Measurements from ENCODE around the gene MARVELD3. TPM values are rescaled to one million over a fixed set of nuclear protein-coding genes. Genes with fewer than 3 reads are reported as not detected.

The MARVELD3 gene
- total RNA-seq, 3 donors from 2014 or later, result 46.9 to 108 (median 85.8) TPM

DNA sequence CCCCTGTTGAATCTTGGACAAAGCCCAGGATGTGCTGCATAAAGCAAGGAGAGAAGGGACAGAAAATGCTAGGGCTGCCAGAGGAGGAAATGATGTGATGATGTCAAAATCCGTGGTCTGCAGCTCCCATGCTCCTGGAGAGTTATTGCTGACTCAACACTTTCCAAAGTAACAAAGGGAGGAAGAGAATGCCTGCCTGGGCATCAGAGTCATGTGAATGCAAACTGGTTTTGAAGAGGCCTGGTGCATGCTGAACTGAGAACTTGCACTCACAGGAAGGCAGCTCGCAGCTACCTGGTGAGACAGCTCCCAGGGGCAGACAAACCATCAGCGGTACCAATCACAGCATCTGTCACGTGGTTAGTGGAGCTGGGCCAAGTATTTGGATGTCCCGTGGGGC, 2.8 kb downstream of the MARVELD3 start:
- ATAC-seq (no peak), DNase-seq (peak in 1 of 3 donors; percentile 9)

DNA sequence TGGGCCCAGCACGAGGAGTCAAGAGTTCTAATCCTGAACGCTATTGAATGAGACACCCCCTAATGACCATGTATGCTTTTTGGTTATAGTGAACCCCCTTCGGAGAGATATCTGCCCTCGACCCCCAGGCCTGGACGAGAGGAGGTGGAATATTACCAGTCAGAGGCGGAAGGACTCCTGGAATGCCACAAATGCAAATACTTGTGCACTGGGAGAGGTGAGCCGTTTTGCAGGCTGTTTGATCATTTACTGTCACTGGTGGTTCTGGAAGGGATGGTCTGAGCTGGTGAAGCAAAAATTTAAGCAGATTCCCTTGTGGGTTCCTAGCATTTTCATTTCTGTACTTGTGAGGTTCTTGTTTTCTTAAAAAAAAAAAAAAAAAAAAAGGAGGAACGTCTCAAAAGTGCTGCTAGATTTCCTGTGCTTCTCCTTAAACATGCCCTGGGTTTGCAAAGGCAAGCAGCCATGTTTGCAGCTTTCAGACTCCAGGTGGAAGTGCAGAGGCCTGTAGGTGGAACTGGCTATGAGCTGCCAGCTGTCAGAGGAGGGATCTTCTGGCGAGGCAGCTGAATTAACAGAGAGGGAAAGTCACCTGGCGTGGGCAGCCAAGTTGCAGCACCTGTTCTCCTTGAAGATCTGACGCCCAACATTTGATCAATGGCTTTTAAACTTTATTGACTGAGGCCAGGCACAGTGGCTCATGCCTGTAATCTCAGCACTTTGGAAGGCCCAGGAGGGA, 3.5 kb downstream of the MARVELD3 start:
- peaks cover 8% of the 10 kb centered on the region for H3K4me1 ChIP-seq (ENCODE audit: low read depth)
- TF ChIP-seq, protein P1, sequence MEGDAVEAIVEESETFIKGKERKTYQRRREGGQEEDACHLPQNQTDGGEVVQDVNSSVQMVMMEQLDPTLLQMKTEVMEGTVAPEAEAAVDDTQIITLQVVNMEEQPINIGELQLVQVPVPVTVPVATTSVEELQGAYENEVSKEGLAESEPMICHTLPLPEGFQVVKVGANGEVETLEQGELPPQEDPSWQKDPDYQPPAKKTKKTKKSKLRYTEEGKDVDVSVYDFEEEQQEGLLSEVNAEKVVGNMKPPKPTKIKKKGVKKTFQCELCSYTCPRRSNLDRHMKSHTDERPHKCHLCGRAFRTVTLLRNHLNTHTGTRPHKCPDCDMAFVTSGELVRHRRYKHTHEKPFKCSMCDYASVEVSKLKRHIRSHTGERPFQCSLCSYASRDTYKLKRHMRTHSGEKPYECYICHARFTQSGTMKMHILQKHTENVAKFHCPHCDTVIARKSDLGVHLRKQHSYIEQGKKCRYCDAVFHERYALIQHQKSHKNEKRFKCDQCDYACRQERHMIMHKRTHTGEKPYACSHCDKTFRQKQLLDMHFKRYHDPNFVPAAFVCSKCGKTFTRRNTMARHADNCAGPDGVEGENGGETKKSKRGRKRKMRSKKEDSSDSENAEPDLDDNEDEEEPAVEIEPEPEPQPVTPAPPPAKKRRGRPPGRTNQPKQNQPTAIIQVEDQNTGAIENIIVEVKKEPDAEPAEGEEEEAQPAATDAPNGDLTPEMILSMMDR (IDR thresholded peaks at IDR 0.05), result no peak
- H3K4me3 ChIP-seq, result no peak overlapping the region
- no peaks in the 10 kb centered on the region for H3K36me3 ChIP-seq (ENCODE audit: low read depth)
- DNase-seq (peak in 2 of 3 donors; percentile 49 to 63), ATAC-seq (peak; percentile 13)
- intact Hi-C loops (cut with DNase I, micrococcal nuclease), result no loop called here
- no peaks in the 10 kb centered on the region for H3K9me3 ChIP-seq

More for the DNA sequence above, 2.8 kb downstream of the MARVELD3 start:
- TF ChIP-seq, protein P1 (IDR thresholded peaks at IDR 0.05), result no peak
- peaks cover 8% of the 10 kb centered on the region for H3K4me1 ChIP-seq (ENCODE audit: low read depth)
- no peaks in the 10 kb centered on the region for H3K36me3 ChIP-seq (ENCODE audit: low read depth)
- intact Hi-C loops (cut with DNase I, micrococcal nuclease), result no loop called here
- no peaks in the 10 kb centered on the region for H3K9me3 ChIP-seq
- no peak overlapping the region for H3K4me3 ChIP-seq

DNA sequence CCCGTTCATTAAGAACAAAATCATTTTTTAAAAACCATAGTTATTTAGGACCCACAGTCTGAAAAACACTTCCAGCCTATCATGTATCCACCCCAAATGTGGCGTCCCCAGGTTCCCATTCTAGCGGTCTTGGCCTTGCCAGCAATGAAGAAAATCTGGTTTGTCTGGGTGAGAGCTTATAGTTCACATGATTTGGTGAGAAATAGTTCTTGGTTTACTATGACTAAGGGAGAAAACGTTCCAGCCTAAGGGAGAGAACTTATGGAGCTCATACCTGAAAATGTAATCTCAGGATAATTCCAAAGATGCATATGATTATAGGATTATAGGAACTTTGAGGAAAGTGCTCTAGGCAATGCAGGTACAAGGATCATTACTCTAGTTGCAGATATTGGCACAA, 4.8 kb downstream of the MARVELD3 start:
- intact Hi-C loops (cut with DNase I, micrococcal nuclease), result no loop called here
- ATAC-seq (no peak), DNase-seq (no peak)
- no peak overlapping the region for H3K4me3 ChIP-seq
- H3K36me3 ChIP-seq (ENCODE audit: low read depth), result no peaks in the 10 kb centered on the region
- no peaks in the 10 kb centered on the region for H3K9me3 ChIP-seq
- H3K4me1 ChIP-seq (ENCODE audit: low read depth), result peaks cover 8% of the 10 kb centered on the region
- TF ChIP-seq, protein P1 (IDR thresholded peaks at IDR 0.05), result no peak

DNA sequence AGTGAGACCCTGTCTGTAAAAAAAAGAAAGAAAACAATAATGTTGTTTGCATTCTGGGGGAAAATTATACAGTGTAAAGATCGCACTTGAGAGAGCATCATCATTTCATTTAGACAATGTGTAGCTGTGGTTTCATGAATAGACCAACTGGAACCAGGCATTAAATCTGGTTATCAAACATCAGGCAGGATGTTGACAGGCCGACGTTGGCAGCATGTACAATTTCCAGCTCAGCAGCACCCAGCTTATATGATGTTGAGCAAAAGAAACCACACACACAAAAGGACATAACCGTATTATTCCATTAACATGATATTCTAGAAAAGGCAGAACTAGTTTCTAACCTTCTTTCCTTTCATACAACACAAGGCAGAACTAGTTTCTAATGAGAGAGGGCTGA, 5.8 kb downstream of the MARVELD3 start:
- Histone ChIP-seq H3K4me1 (ENCODE audit: low read depth) (peaks cover 8% of the 10 kb centered on the region), H3K9me3 (no peaks in the 10 kb centered on the region), H3K4me3 (no peak overlapping the region), H3K36me3 (ENCODE audit: low read depth) (no peaks in the 10 kb centered on the region)
- no peak for ATAC-seq
- TF ChIP-seq, protein P1 (IDR thresholded peaks at IDR 0.05), result no peak
- DNase-seq, result no peak
- intact Hi-C loops (cut with DNase I, micrococcal nuclease), result no loop called here

DNA sequence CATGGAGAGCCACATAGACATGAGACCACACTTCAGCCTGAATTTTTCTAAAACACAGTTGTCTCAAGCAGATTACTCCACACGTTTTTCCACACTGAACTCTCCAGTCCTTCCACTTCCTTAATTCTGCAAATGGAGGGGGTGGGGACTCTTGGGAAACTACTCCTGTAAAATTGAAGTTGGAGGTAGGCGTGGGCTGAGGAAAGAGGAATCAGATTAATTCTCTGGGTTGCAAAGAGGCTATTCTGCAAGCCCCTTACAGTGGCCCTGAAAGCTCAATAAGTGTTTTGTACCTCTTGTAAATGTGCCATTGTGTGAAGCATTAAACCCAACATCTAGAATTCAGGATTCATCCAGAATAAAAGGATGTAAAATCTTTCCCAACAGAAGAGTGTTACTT, 9.6 kb downstream of the MARVELD3 start:
- ATAC-seq, result no peak
- intact Hi-C loops (cut with DNase I, micrococcal nuclease), result no loop called here

More for the DNA sequence above, 9.6 kb downstream of the MARVELD3 start:
- no peaks in the 10 kb centered on the region for H3K9me3 ChIP-seq
- H3K36me3 ChIP-seq (ENCODE audit: low read depth), result no peaks in the 10 kb centered on the region
- TF ChIP-seq, protein P1 (IDR thresholded peaks at IDR 0.05), result no peak
- no peaks in the 10 kb centered on the region for H3K4me1 ChIP-seq (ENCODE audit: low read depth)
- DNase-seq, result no peak
- H3K4me3 ChIP-seq, result no peak overlapping the region
